Measurements from ENCODE around the gene ARMC9. TPM values are rescaled to one million over a fixed set of nuclear protein-coding genes. Genes with fewer than 3 reads are reported as not detected.

Gene ARMC9
- total RNA-seq, 4 donors from 2014 or later: 6.5 to 11.5 (median 9.3) TPM

- DNase-seq (ENCODE audit: low spot score in 2 of 2): no peak
- 94% methylated on average over 10 of the region's 11 CpGs for WGBS
- no peak overlapping the region for H3K4me3 ChIP-seq
- no peak overlapping the region for H3K27ac ChIP-seq
- peaks cover 9% of the 10 kb centered on the region for H3K4me1 ChIP-seq
- no peaks in the 10 kb centered on the region for H3K27me3 ChIP-seq
- H3K36me3 ChIP-seq: peaks cover 4% of the 10 kb centered on the region
- TF ChIP-seq CTCF (IDR thresholded peaks at IDR 0.05) (no peak), EP300 (IDR thresholded peaks at IDR 0.05) (no peak), POLR2AphosphoS5 (IDR thresholded peaks at IDR 0.05) (no peak), POLR2A (IDR thresholded peaks at IDR 0.05) (no peak)
- no peaks in the 10 kb centered on the region for H3K9me3 ChIP-seq
Measured at GRCh38 chr2:231360401-231360800, 162.0 kb downstream of the ARMC9 start.

DNA sequence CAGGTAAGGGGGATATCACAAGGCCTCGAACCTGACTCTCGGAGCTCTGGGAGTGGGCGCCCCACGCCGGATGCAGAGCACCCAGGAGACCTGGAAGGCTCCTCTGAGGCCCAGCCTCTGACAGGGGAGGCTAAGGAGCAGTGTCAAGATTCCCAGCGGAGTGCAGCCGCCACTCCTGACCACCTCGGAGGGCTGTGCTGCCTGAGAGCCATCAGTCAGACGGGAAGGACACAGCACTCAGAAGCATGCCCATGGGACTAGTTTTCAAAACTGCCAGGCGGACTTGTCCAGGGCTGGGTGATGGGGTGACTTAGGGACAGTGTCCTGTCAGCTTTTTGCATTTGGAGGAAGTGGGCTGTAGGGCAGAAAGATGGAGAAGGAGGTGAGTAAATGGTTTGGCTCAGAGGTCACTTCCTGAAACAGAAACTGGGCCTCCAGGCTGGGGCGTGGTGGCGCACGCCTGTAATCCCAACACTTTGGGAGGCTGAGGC is 162.5 kb downstream of the ARMC9 start:
- peaks cover 4% of the 10 kb centered on the region for H3K36me3 ChIP-seq
- no peak overlapping the region for H3K4me3 ChIP-seq
- H3K4me1 ChIP-seq: peaks cover 11% of the 10 kb centered on the region
- no peaks in the 10 kb centered on the region for H3K27me3 ChIP-seq
- WGBS: 96% methylated on average over 8 of the region's 13 CpGs
- H3K27ac ChIP-seq: no peak overlapping the region
- TF ChIP-seq POLR2AphosphoS5 (IDR thresholded peaks at IDR 0.05) (no peak), CTCF (IDR thresholded peaks at IDR 0.05) (no peak), POLR2A (IDR thresholded peaks at IDR 0.05) (no peak), EP300 (IDR thresholded peaks at IDR 0.05) (no peak)
- no peak for DNase-seq (ENCODE audit: low spot score in 2 of 2)
- H3K9me3 ChIP-seq: no peaks in the 10 kb centered on the region

DNA sequence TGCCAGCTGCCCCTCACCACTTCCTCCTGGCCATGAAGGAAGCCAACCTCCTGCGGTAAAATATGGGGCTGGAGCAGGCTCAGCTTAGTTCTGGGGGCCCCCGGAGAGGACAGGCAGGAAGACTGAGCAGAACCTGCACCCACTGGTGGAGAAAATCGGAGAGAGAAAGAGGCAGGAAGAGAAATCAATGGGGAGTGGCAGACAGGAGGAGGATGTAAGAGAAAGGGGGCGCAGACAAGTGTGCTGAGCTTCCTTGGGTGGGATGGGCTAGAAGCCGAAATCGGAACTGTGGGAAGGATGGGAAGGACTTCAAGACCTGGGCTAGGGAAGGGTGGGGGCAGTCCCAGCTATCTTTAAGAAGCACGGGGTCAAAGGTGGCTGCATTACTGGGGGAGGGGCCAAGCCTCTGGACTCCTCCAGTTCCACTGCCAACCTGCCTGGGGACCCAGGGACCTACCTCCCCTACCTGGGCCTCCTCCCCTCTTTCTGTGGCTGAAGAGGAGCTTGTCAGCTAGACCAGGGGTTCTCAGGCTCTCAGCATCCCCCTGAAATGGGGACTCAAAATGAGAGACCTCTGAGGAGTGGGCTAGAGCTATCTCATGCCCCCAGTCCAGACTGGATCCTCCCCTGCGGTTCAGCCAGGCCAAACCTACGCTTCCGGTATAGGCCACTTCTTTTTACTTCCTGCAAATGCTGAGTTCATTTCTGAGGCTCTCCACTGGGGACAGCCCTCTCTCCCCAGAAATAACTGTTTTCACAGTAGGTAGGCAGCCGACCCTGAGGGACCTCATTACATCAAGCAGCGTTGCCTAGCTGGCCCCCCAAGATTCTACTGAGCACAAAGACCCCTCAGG is 163.5 kb downstream of the ARMC9 start:
- Histone ChIP-seq H3K4me1 (peaks cover 11% of the 10 kb centered on the region), H3K36me3 (peaks cover 4% of the 10 kb centered on the region), H3K9me3 (no peaks in the 10 kb centered on the region), H3K27ac (no peak overlapping the region), H3K27me3 (no peaks in the 10 kb centered on the region), H3K4me3 (no peak overlapping the region)
- no peak for TF ChIP-seq EP300 (IDR thresholded peaks at IDR 0.05)
- no peak for DNase-seq (ENCODE audit: low spot score in 2 of 2)
- 86% methylated on average over 12 of the region's 12 CpGs for WGBS

DNA sequence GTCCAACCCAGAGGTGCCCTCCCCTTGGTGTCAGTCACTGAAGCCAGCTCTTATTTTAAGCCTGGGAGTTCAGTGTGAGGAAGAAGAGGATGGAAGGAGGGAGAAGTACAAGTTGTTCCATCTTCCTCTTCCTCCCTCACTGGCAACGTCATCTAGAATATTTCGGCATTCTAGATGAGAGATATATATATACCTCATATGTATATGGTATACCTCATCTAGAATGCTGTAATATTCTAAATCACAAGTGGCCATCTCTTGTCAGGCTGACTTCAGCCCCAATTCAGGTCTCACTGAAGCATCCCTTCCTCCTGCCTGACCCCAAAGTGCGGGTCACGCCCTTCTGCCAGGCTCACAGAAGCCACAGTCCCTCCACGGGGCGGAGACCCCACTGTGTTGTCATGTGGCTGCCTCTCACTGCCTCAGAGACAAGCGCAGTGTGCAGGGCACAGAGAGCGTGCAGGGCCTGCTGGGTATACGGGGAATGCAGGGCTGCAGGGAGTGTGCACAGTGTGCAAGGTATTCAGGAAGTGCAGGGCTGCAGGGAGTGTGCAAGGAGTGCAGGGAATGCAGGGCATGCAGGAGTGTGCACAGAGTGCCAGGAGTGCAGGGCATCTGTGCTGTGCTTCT is 164.2 kb downstream of the ARMC9 start:
- no peak for DNase-seq (ENCODE audit: low spot score in 2 of 2)
- Histone ChIP-seq H3K4me3 (no peak overlapping the region), H3K27me3 (no peaks in the 10 kb centered on the region), H3K27ac (no peak overlapping the region), H3K4me1 (peaks cover 11% of the 10 kb centered on the region), H3K36me3 (peaks cover 4% of the 10 kb centered on the region), H3K9me3 (no peaks in the 10 kb centered on the region)
- TF ChIP-seq POLR2AphosphoS5 (IDR thresholded peaks at IDR 0.05) (no peak), CTCF (IDR thresholded peaks at IDR 0.05) (no peak), POLR2A (IDR thresholded peaks at IDR 0.05) (no peak), EP300 (IDR thresholded peaks at IDR 0.05) (no peak)
- WGBS: 91% methylated on average over 9 of the region's 9 CpGs

DNA sequence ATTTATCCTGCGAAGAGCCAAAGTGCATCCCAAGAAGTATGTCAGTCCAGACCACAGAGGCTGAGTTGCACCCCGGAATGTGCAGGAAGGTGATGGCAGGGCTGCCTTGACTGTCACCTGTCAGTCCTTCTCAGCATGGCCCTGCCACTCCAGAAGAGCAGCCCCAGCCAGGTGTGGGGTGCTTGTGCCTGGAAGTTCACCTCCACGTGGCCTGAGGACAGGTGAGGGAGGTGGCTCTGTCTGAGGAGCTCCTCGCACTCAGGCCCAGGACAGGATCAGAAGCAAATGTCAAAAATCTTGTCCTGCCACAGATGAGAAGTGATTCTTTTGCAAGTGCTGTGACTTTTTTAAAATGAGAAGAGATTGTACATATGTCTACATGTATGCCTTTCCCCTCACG is 165.6 kb downstream of the ARMC9 start:
- Histone ChIP-seq H3K36me3 (peaks cover 4% of the 10 kb centered on the region), H3K4me3 (no peak overlapping the region), H3K27ac (no peak overlapping the region), H3K9me3 (no peaks in the 10 kb centered on the region), H3K4me1 (peaks cover 11% of the 10 kb centered on the region), H3K27me3 (no peaks in the 10 kb centered on the region)
- no peak for DNase-seq (ENCODE audit: low spot score in 2 of 2)
- 97% methylated on average over 5 of the region's 5 CpGs for WGBS
- TF ChIP-seq POLR2A (IDR thresholded peaks at IDR 0.05) (no peak), EP300 (IDR thresholded peaks at IDR 0.05) (no peak), POLR2AphosphoS5 (IDR thresholded peaks at IDR 0.05) (no peak), CTCF (IDR thresholded peaks at IDR 0.05) (no peak)

Data from suprapubic skin (tissue), 4 donors.